CMK (cell line): ENCODE measurements around the gene BAZ2B.

Experiments used
- DNase-seq: peaks from one replicate; pipeline ENCODE4 v3.0.0-alpha.2; 2010; ENCODE audit warnings: low read depth

Gene BAZ2B

GRCh38 chr2:159615367-159616285 lies 722 bp downstream of the BAZ2B start:
- DNase-seq, result peak; percentile 58

GRCh38 chr2:159614534-159615366 lies 1.6 kb downstream of the BAZ2B start:
- peak; percentile 40 for DNase-seq

GRCh38 chr2:159613651-159614285 lies 2.6 kb downstream of the BAZ2B start:
- DNase-seq, result no peak

GRCh38 chr2:159613091-159613490 lies 3.3 kb downstream of the BAZ2B start:
- no peak for DNase-seq

- no peak for DNase-seq
Measured at GRCh38 chr2:159612255-159612901, 4.0 kb downstream of the BAZ2B start.

GRCh38 chr2:159609811-159610549 lies 6.4 kb downstream of the BAZ2B start:
- DNase-seq, result no peak

- no peak for DNase-seq
Measured at GRCh38 chr2:159608723-159609308, 7.5 kb downstream of the BAZ2B start.

GRCh38 chr2:159608108-159608507 lies 8.2 kb downstream of the BAZ2B start:
- DNase-seq, result no peak

GRCh38 chr2:159606287-159606686 lies 10.1 kb downstream of the BAZ2B start:
- DNase-seq, result no peak

GRCh38 chr2:159605441-159606178 lies 10.7 kb downstream of the BAZ2B start:
- DNase-seq, result no peak

- DNase-seq, result no peak
Measured at GRCh38 chr2:159604159-159604558, 12.2 kb downstream of the BAZ2B start.

- no peak for DNase-seq
Measured at GRCh38 chr2:159600752-159601151, 15.6 kb downstream of the BAZ2B start.

GRCh38 chr2:159595410-159596046 lies 20.8 kb downstream of the BAZ2B start:
- DNase-seq, result no peak

- no peak for DNase-seq
Measured at GRCh38 chr2:159592441-159592840, 23.9 kb downstream of the BAZ2B start.

GRCh38 chr2:159591221-159591620 lies 25.1 kb downstream of the BAZ2B start:
- no peak for DNase-seq

GRCh38 chr2:159589286-159589685 lies 27.1 kb downstream of the BAZ2B start:
- DNase-seq, result no peak

GRCh38 chr2:159586034-159586433 lies 30.3 kb downstream of the BAZ2B start:
- no peak for DNase-seq

- no peak for DNase-seq
Measured at GRCh38 chr2:159585622-159586021, 30.7 kb downstream of the BAZ2B start.

- no peak for DNase-seq
Measured at GRCh38 chr2:159584796-159585195, 31.6 kb downstream of the BAZ2B start.
